SK-N-SH (cell line): ENCODE data around the gene DNHD1.

Source experiments
- CTCF ChIP-seq: fragments of 200-600 bp; sonication (generic); IDR thresholded peaks from 2 replicates; pipeline ENCODE4 v1.6.1; 2017; ENCODE audit warnings: antibody characterized with exemption, mild to moderate bottlenecking, moderate library complexity
- PBX3 ChIP-seq: IDR thresholded peaks from 2 replicates; pipeline ENCODE4; 2012
- POLR2AphosphoS5 ChIP-seq: IDR thresholded peaks from 2 replicates; pipeline ENCODE4 v1.6.1; 2012; ENCODE audit warnings: low read depth, low read length
- RAD21 ChIP-seq: IDR thresholded peaks from 2 replicates; pipeline ENCODE4 v1.6.1; 2012; ENCODE audit warnings: mild to moderate bottlenecking, low read length
- REST ChIP-seq: IDR thresholded peaks from 2 replicates; pipeline ENCODE4 v1.6.1; 2012; ENCODE audit warnings: mild to moderate bottlenecking, low read depth, low read length, moderate library complexity
- RFX5 ChIP-seq: IDR thresholded peaks from 2 replicates; pipeline ENCODE4 v1.6.1; 2012; ENCODE audit warnings: mild to moderate bottlenecking, improper control_type of control experiment, low read length
- SMC3 ChIP-seq: IDR thresholded peaks from 2 replicates; pipeline ENCODE4 v1.6.1; 2012; ENCODE audit warnings: low read depth, low read length, improper control_type of control experiment
- TEAD4 ChIP-seq: IDR thresholded peaks from 2 replicates; pipeline ENCODE4 v1.4.0; 2012; ENCODE audit warnings: mild to moderate bottlenecking, borderline replicate concordance; ENCODE audit not compliant: insufficient read depth

- TF ChIP-seq CTCF (no peak), RAD21 (no peak), SMC3 (no peak), RFX5 (no peak), POLR2AphosphoS5 (no peak), TEAD4 (no peak), PBX3 (no peak), REST (no peak)
Observed at GRCh38 chr11:6599881-6600390, 102.9 kb downstream of the DNHD1 start.
